H1 (cell line): ENCODE data around the gene RBM26. TPM values are rescaled to one million over a fixed set of nuclear protein-coding genes. Genes with fewer than 3 reads are reported as not detected.

Experiments
- CTCF ChIA-PET: fragments of 300-600 bp; sonication (Branson Sonifier 250); formaldehyde crosslinking; loops from one replicate; lab custom pipeline; 2021; ENCODE audit not compliant: partially characterized antibody; lab: Charles Lee
- POLR2A ChIA-PET: fragments of 300-600 bp; sonication (Branson Sonifier 250); formaldehyde crosslinking; loops from one replicate; lab custom pipeline; 2021; ENCODE audit warnings: inconsistent platforms; ENCODE audit not compliant: partially characterized antibody; lab: Charles Lee
- DNase-seq, 2 experiments: peaks; one replicate each; pipeline versions ENCODE4 v3.0.0 to v3.0.0-alpha.2; 2010 to 2022; ENCODE audit warnings: low spot score in 2 of 2, low read depth in 1 of 2, mixed read lengths in 1 of 2
- FAIRE-seq: peaks from 2 replicates; lab custom pipeline; 2011; peaks lifted over from hg19 to GRCh38; lab: Jason Lieb, UNC
- H2AFZ ChIP-seq: 2 replicates; pipeline ENCODE4 v1.8.1; 2012; ENCODE audit warnings: low read length, inconsistent platforms
- H2AK5ac ChIP-seq: 2 replicates; pipeline ENCODE4 v1.6.1; 2013; ENCODE audit warnings: low read depth, low read length
- H2BK120ac ChIP-seq: replicated peaks from 2 replicates; pipeline ENCODE3; 2013; ENCODE audit warnings: low read depth, low read length, inconsistent platforms
- H2BK12ac ChIP-seq: 2 replicates; pipeline ENCODE4 v1.6.1; 2013; ENCODE audit warnings: low read depth, low read length
- H2BK15ac ChIP-seq: 2 replicates; pipeline ENCODE4 v1.6.1; 2013; ENCODE audit warnings: low read length
- H2BK20ac ChIP-seq: 2 replicates; pipeline ENCODE4 v1.6.1; 2013; ENCODE audit warnings: low read length
- H2BK5ac ChIP-seq: 2 replicates; pipeline ENCODE4 v1.6.1; 2013; ENCODE audit warnings: low read depth, low read length
- H3K14ac ChIP-seq: 2 replicates; pipeline ENCODE4 v1.6.1; 2013; ENCODE audit warnings: inconsistent platforms; ENCODE audit not compliant: insufficient read length
- H3K18ac ChIP-seq: 2 replicates; pipeline ENCODE4 v1.6.1; 2013; ENCODE audit warnings: low read length; ENCODE audit errors: extremely low read depth
- H3K23ac ChIP-seq: 2 replicates; pipeline ENCODE4 v1.6.1; 2013; ENCODE audit warnings: inconsistent platforms; ENCODE audit not compliant: insufficient read length
- H3K23me2 ChIP-seq: 2 replicates; pipeline ENCODE4 v1.6.1; 2013; ENCODE audit warnings: low read depth, low read length
- H3K27ac ChIP-seq: 2 replicates; pipeline ENCODE4 v1.6.1; 2011; ENCODE audit warnings: low read depth, low read length, inconsistent platforms
- H3K27me3 ChIP-seq, 4 experiments: replicated peaks in 1 of 4; 1 replicate in 1 of 4; 2 replicates in 3 of 4; pipeline versions ENCODE4 v1.6.1 to v1.8.1; 2011 to 2013; ENCODE audit warnings: low read length in 3 of 4, mild to moderate bottlenecking in 3 of 4, inconsistent platforms in 2 of 4, mixed read lengths in 2 of 4, moderate library complexity in 1 of 4; ENCODE audit not compliant: control insufficient read depth in 3 of 4, insufficient read depth in 3 of 4; ENCODE audit errors: extremely low read depth in 1 of 4
- H3K36me3 ChIP-seq, 4 experiments: 2 replicates each; pipeline versions ENCODE4 v1.6.1 to v1.8.1; 2011 to 2013; ENCODE audit warnings: mild to moderate bottlenecking in 4 of 4, low read length in 3 of 4, moderate library complexity in 2 of 4, control low read depth in 1 of 4, inconsistent platforms in 1 of 4; ENCODE audit not compliant: insufficient read depth in 4 of 4, control insufficient read depth in 2 of 4
- H3K4ac ChIP-seq: replicated peaks from 2 replicates; pipeline ENCODE3; 2013; ENCODE audit warnings: low read length, low read depth, mixed read lengths, inconsistent platforms; ENCODE audit not compliant: insufficient read length
- H3K4me1 ChIP-seq, 4 experiments: replicated peaks in 1 of 4; 1 replicate in 1 of 4; 2 replicates in 3 of 4; pipeline versions ENCODE4 v1.6.1 to v1.8.1; 2011 to 2013; ENCODE audit warnings: low read length in 3 of 4, inconsistent platforms in 2 of 4, mixed read lengths in 1 of 4; ENCODE audit not compliant: insufficient read depth in 4 of 4, control insufficient read depth in 3 of 4
- H3K4me2 ChIP-seq, 2 experiments: 2 replicates each; pipeline versions ENCODE4 v1.6.1 to v1.8.1; 2011 to 2013; ENCODE audit warnings: low read depth in 2 of 2, low read length in 2 of 2, control low read depth in 1 of 2, inconsistent platforms in 1 of 2, mild to moderate bottlenecking in 1 of 2; ENCODE audit not compliant: insufficient read depth in 1 of 2
- H3K4me3 ChIP-seq, 4 experiments: fragments of 200-600, 300-600 bp in 1 of 4; sonication (generic), shearing (Covaris generic), sonication (Bioruptor Twin) in 1 of 4; 2 replicates each; pipeline versions ENCODE4 v1.5.1 to v1.8.1; 2011 to 2016; ENCODE audit warnings: low read length in 4 of 4, low read depth in 3 of 4, control low read depth in 2 of 4, inconsistent platforms in 2 of 4, mild to moderate bottlenecking in 2 of 4, mixed read lengths in 1 of 4, moderate library complexity in 1 of 4; ENCODE audit not compliant: insufficient read depth in 2 of 4; ENCODE audit errors: extremely low read depth in 1 of 4
- H3K56ac ChIP-seq: replicated peaks from 2 replicates; pipeline ENCODE3; 2013; ENCODE audit warnings: low read depth, mild to moderate bottlenecking, mixed read lengths, low read length, inconsistent platforms; ENCODE audit not compliant: insufficient read length
- H3K79me1 ChIP-seq: 2 replicates; pipeline ENCODE4 v1.6.1; 2013; ENCODE audit warnings: low read depth, low read length, control low read depth
- H3K79me2 ChIP-seq, 2 experiments: 2 replicates each; pipeline versions ENCODE4 v1.6.1 to v1.8.1; 2012 to 2013; ENCODE audit warnings: low read length in 2 of 2, mild to moderate bottlenecking in 2 of 2, inconsistent platforms in 1 of 2; ENCODE audit not compliant: insufficient read depth in 2 of 2, control insufficient read depth in 1 of 2
- H3K9ac ChIP-seq, 4 experiments: replicated peaks in 1 of 4; 1 replicate in 1 of 4; 2 replicates in 3 of 4; pipeline versions ENCODE4 v1.6.1 to v1.8.1; 2011 to 2013; ENCODE audit warnings: low read depth in 3 of 4, low read length in 3 of 4, control low read depth in 2 of 4, mild to moderate bottlenecking in 2 of 4, moderate library complexity in 2 of 4, inconsistent platforms in 1 of 4; ENCODE audit errors: extremely low read depth in 1 of 4
- H3K9me3 ChIP-seq, 2 experiments: 2 replicates each; pipeline versions ENCODE4 v1.6.1 to v1.8.1; 2012 to 2013; ENCODE audit warnings: mild to moderate bottlenecking in 2 of 2, moderate library complexity in 2 of 2, control low read depth in 1 of 2, inconsistent platforms in 1 of 2, low read depth in 1 of 2, low read length in 1 of 2, mixed read lengths in 1 of 2; ENCODE audit not compliant: insufficient read depth in 2 of 2
- H4K20me1 ChIP-seq, 2 experiments: replicated peaks in 1 of 2; 2 replicates each; pipeline versions ENCODE3 to v1.8.1; 2011 to 2013; ENCODE audit warnings: inconsistent platforms in 2 of 2, low read length in 2 of 2, mild to moderate bottlenecking in 1 of 2; ENCODE audit not compliant: insufficient read depth in 2 of 2, control insufficient read depth in 1 of 2
- H4K5ac ChIP-seq: 2 replicates; pipeline ENCODE4 v1.6.1; 2013; ENCODE audit warnings: low read length, low read depth, mixed read lengths, inconsistent platforms; ENCODE audit not compliant: insufficient read length
- H4K8ac ChIP-seq: 2 replicates; pipeline ENCODE4 v1.8.0; 2013; ENCODE audit warnings: mild to moderate bottlenecking, moderate library complexity, low read length, inconsistent platforms; ENCODE audit not compliant: insufficient read depth; ENCODE audit errors: extremely low read depth
- H4K91ac ChIP-seq: replicated peaks from 2 replicates; pipeline ENCODE3; 2013; ENCODE audit warnings: low read length, mixed read lengths, inconsistent platforms; ENCODE audit not compliant: insufficient read length
- GTF2F1 ChIP-seq: IDR thresholded peaks from 2 replicates; pipeline ENCODE4 v1.6.1; 2012; ENCODE audit warnings: low read depth, low read length, improper control_type of control experiment, borderline replicate concordance
- HDAC6 ChIP-seq: IDR thresholded peaks from one replicate; pipeline ENCODE4 v1.7.1; 2012; ENCODE audit warnings: low read depth, mild to moderate bottlenecking, inconsistent platforms, low read length, moderate library complexity
- SIN3A ChIP-seq, 2 experiments: IDR thresholded peaks in 1 of 2; conservative IDR thresholded peaks in 1 of 2; 2 replicates each; pipeline ENCODE4 v1.6.1; 2011 to 2012; ENCODE audit warnings: low read length in 2 of 2, improper control_type of control experiment in 1 of 2, low read depth in 1 of 2, mild to moderate bottlenecking in 1 of 2
- TEAD4 ChIP-seq: IDR thresholded peaks from 2 replicates; pipeline ENCODE4 v1.6.1; 2012; ENCODE audit warnings: low read depth, low read length, inconsistent platforms, mixed read lengths
- WGBS, 2 experiments: shearing (Covaris generic) in 1 of 2; methylation state at CpG; one replicate each; pipeline versions ENCODE4 v1.1.6 to v1.1.7; 2013 to 2015; ENCODE audit warnings: low lambda C conversion rate in 2 of 2, mixed read lengths in 2 of 2, inconsistent platforms in 1 of 2, low coverage in 1 of 2, missing lambda C conversion rate in 1 of 2; ENCODE audit not compliant: insufficient replicate concordance in 2 of 2, insufficient coverage in 1 of 2, insufficient read length in 1 of 2; ENCODE audit errors: extremely low coverage in 1 of 2, missing lambda C conversion rate in 1 of 2; 5-methylcytosine and 5-hydroxymethylcytosine counted together
- polyA plus RNA-seq, 7 experiments: library from polyadenylated mRNA; depleted of rRNA in 3 of 7; stranded (reverse) in 5 of 7; unstranded in 2 of 7; fragments of >200 nt in 5 of 7; fragments of 200-250 nt in 2 of 7; gene quantifications; 1 replicate in 5 of 7; 2 replicates in 1 of 7; 4 replicates in 1 of 7; pipeline versions ENCODE4 v1.2.1 to v1.2.3, GENCODE V29; 2011 to 2013; ENCODE audit warnings: missing spikeins in 2 of 7, mixed read lengths in 2 of 7
- total RNA-seq: library from RNA; stranded (reverse); fragmentation: NEBNext Ultra II Directional; extraction: Animal tissue kit (Norgen Biotek cat#: 25700); gene quantifications from 2 replicates; pipeline ENCODE4 v1.2.1, GENCODE V29; 2021

Gene RBM26
- total and polyA plus RNA-seq, 2 of the 8 experiments (the other 6 are each of a cell fraction or from before 2014, with no cell fraction given), result 20.3 to 65.5 TPM

DNA sequence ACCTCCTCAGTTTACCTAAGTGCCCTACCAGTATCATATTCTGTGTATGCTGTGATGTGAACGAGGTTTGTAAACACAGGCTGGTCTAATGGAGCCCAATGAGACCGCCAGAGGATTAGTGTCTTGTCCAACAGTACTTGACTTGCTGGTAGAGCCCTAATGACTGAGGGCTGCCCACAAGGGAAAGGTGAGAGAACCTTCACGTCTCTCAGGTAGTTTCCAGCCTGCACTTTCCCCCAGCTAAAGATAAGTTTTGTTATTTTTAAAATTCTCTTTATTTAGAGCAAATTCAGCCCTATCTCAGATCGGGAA lies 498 bp upstream of the RBM26 start:
- no peak overlapping the region for H3K14ac ChIP-seq
- no peak for FAIRE-seq
- H2BK12ac ChIP-seq, result peak overlapping the region; percentile 88; the same call in 1 of the 2 replicates
- TF ChIP-seq TEAD4 (no peak), HDAC6 (no peak), GTF2F1 (no peak), SIN3A (conservative IDR thresholded peaks at IDR 0.05 in 1 of 2, IDR thresholded peaks at IDR 0.05 in 1 of 2; ENCODE audit: low read depth in 1 of 2, low read length in 2 of 2) (no peak)
- peak overlapping the region; percentile 41 for H3K18ac ChIP-seq
- H3K23me2 ChIP-seq, result peaks cover 7% of the 10 kb centered on the region
- H3K56ac ChIP-seq, result peak overlapping the region; percentile 86
- H3K4me3 ChIP-seq, result peak overlapping the region; percentile 87 to 99 (median 94)
- DNase-seq, result no peak
- no peak overlapping the region for H2AK5ac ChIP-seq
- H3K23ac ChIP-seq, result no peak overlapping the region
- WGBS, 2 experiments, result 13% methylated on average over 4 of the region's 4 CpGs; no CpG with 5 or more reads in 1 of the 2 experiments
- no peak overlapping the region for H2BK20ac ChIP-seq
- H4K91ac ChIP-seq, result peak overlapping the region; percentile 76
- peak overlapping the region; percentile 47 for H2BK120ac ChIP-seq
- H4K5ac ChIP-seq, result peak overlapping the region; percentile 38
- H2AFZ ChIP-seq, result peak overlapping the region; percentile 95
- H3K27ac ChIP-seq, result peak overlapping the region; percentile 93
- peaks cover 0 to 9% (median 2%) of the 10 kb centered on the region in 4 experiments; a peak in 4 of 7 replicates for H3K4me1 ChIP-seq
- H4K8ac ChIP-seq, result peak overlapping the region; percentile 94
- no peaks in the 10 kb centered on the region for H3K27me3 ChIP-seq
- H3K9me3 ChIP-seq, result no peaks in the 10 kb centered on the region
- peak overlapping the region; percentile 68 to 98 for H3K4me2 ChIP-seq
- H3K79me1 ChIP-seq, result no peaks in the 10 kb centered on the region
- ChIA-PET POLR2A (interaction anchor here (0.8 to 2.2 kb wide), 7 partner anchors 13 to 125 kb away, joined by 3 to 7 read pairs (median 3); partner anchors contain the start of gene NDFIP2), CTCF (no interaction called here)
- no peak overlapping the region for H2BK15ac ChIP-seq
- H3K9ac ChIP-seq, result peak overlapping the region in 3 of 4 experiments; percentile 96 to 99 (median 96); a peak in 6 of 7 replicates
- H4K20me1 ChIP-seq, result peaks cover 5 to 9% of the 10 kb centered on the region in 2 experiments
- H2BK5ac ChIP-seq, result peak overlapping the region; percentile 99
- peaks cover 29 to 58% of the 10 kb centered on the region in 2 experiments for H3K79me2 ChIP-seq
- H3K4ac ChIP-seq, result peak overlapping the region; percentile 65
- H3K36me3 ChIP-seq, result no peaks in the 10 kb centered on the region
